Measurements from ENCODE around the gene RAD54L.
"Not testable (repeated sequence)": the region's sequence is repeated elsewhere in the genome, so short reads cannot be mapped to it uniquely, and the experiment has no call there.

Gene RAD54L

DNA sequence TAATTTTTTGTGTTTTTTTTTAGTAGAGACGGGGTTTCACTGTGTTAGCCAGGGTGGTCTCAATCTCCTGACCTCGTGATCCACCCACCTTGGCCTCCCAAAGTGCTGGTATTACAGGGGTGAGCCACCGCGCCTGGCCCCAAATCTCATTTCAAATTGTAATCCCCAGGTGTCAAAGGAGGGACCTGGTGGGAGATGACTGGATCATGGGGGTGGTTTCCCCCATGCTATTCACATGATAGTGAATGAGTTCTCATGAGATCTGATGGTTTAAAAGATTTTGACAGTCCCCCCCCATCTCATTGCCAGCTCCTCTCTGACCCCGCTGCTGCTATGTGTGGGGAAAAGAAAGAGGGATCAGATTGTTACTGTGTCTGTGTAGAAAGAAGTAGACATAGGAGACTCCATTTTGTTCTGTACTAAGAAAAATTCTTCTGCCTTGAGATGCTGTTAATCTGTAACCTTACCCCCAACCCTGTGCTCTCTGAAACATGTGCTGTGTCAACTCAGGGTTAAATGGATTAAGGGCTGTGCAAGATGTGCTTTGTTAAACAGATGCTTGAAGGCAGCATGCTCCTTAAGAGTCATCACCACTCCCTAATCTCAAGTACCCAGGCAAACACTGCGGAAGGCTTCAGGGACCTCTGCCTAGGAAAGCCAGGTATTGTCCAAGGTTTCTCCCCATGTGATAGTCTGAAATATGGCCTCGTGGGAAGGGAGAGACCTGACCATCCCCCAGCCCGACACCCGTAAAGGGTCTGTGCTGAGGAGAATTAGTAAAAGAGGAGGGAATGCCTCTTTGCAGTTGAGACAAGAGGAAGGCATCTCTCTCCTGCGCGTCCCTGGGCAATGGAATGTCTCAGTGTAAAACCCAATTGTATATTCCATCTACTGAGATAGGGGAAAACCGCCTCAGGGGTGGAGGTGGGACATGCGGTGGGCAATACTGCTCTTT lies 72.7 kb downstream of the RAD54L start:
- not testable (repeated sequence) for DNase-seq (ENCODE audit: low spot score)

DNA sequence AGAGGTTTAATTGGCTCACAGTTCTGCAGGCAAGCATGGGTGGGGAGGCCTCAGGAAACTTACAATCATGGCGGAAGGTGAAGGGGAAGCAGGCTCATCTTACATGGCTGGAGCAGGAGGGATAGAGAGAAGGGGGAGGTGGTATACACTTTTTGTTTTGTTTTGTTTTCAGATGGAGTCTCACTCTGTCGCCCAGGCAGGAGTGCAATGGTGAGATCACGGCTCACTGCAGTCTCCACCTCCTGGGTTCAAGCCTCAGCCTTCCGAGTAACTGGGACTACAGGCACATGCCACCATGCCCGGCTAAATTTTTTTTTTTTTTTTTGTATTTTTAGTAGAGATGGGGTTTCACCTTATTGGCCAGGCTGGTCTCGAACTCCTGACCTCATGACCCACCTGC lies 74.6 kb downstream of the RAD54L start:
- DNase-seq (ENCODE audit: low spot score), result not testable (repeated sequence)

GRCh38 chr1:46325285-46326076 lies 77.9 kb downstream of the RAD54L start:
- not testable (repeated sequence) for DNase-seq (ENCODE audit: low spot score)
